OCI-LY7 (cell line): ENCODE data around the gene ATRAID.

Experiments
- EZH2phosphoT487 ChIP-seq: fragments of 200-600 bp; sonication (generic); IDR thresholded peaks from 2 replicates; pipeline ENCODE4 v1.6.1; 2018; ENCODE audit warnings: low read depth, borderline replicate concordance, mild to moderate bottlenecking, mixed run types, antibody characterized with exemption, low read length, moderate library complexity, mixed read lengths
- TF ChIP-seq, protein P1 (sequence below): fragments of 200-600 bp; sonication (generic); conservative IDR thresholded peaks from 2 replicates; pipeline ENCODE4 v1.5.1; 2014; ENCODE audit warnings: mild to moderate bottlenecking, antibody characterized with exemption, low read length, moderate library complexity, mixed read lengths

DNA sequence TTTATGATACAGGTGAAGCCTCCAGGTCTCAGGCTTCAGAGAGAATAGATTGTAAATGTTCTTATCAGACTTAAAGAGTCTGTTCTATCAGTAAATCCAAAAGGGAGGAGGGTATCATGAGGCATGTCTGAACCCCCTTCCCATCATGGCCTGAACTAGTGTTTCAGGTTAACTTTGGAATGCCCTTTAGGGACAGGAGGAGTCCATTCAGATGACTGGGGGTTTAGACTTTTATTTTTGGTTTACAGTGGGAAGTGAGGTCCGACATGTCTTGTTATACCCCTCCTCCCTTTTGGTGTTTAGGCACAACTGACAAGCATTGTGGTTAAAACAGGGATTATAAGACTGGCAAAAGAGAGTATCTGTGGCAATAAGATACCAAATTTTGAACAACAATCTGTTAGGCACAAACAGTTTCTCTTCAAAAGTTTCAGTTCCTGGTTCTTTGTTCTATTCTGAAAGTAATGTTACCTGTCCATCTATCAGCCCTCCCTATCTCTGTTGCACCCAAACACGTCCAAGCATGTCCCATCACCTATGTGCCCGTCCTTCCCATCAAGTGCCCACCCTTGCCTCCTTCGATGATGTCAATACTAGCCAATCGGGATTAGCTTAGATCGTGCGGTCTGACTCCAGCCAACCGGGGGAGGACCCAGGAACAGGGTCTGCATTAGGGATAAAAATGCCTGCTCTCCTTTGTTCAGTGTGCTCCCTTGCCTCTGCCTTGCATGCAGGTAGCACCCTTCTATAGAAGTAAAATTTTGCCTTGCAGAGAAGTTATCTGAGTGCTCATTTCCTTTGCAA is 46.7 kb upstream of the ATRAID start:
- TF ChIP-seq, protein P1, sequence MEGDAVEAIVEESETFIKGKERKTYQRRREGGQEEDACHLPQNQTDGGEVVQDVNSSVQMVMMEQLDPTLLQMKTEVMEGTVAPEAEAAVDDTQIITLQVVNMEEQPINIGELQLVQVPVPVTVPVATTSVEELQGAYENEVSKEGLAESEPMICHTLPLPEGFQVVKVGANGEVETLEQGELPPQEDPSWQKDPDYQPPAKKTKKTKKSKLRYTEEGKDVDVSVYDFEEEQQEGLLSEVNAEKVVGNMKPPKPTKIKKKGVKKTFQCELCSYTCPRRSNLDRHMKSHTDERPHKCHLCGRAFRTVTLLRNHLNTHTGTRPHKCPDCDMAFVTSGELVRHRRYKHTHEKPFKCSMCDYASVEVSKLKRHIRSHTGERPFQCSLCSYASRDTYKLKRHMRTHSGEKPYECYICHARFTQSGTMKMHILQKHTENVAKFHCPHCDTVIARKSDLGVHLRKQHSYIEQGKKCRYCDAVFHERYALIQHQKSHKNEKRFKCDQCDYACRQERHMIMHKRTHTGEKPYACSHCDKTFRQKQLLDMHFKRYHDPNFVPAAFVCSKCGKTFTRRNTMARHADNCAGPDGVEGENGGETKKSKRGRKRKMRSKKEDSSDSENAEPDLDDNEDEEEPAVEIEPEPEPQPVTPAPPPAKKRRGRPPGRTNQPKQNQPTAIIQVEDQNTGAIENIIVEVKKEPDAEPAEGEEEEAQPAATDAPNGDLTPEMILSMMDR, result no peak
- no peak for TF ChIP-seq EZH2phosphoT487
